OCI-LY1 (cell line): ENCODE results near the gene DDX53.

Experiments used
- CTCF ChIP-seq: fragments of 200-600 bp; sonication (generic), shearing (Covaris generic); IDR thresholded peaks from 2 replicates; pipeline ENCODE4 v1.5.1; 2017; ENCODE audit warnings: mild to moderate bottlenecking, antibody characterized with exemption, low read length, moderate library complexity, mixed read lengths
- EZH2 ChIP-seq: fragments of 200-600 bp; sonication (generic), shearing (Covaris generic); IDR thresholded peaks from 2 replicates; pipeline ENCODE4 v1.8.0; 2017; ENCODE audit warnings: borderline replicate concordance, mixed run types, mild to moderate bottlenecking, antibody characterized with exemption, low read length, moderate library complexity, mixed read lengths

GRCh38 chrX:23012162-23012561 is 12.4 kb downstream of the DDX53 start:
- TF ChIP-seq CTCF (no peak), EZH2 (no peak)
